Bronchial epithelial cell (primary cell): ENCODE data around the gene ZFAND2A. TPM values are rescaled to one million over a fixed set of nuclear protein-coding genes. Genes with fewer than 3 reads are reported as not detected.
"Not testable (repeated sequence)": the region's sequence is repeated elsewhere in the genome, so short reads cannot be mapped to it uniquely, and the experiment has no call there.

Experiments used
- DNase-seq: peaks from one replicate; pipeline ENCODE4 v3.0.0-alpha.2; 2010; ENCODE audit warnings: low read depth
- FAIRE-seq: peaks from 2 replicates; lab custom pipeline; 2011; peaks lifted over from hg19 to GRCh38; lab: Jason Lieb, UNC
- H3K27me3 ChIP-seq: 2 replicates; pipeline ENCODE4 v1.5.1; 2011; ENCODE audit warnings: low read length; ENCODE audit not compliant: control insufficient read depth, insufficient read depth
- H3K36me3 ChIP-seq: 2 replicates; pipeline ENCODE4 v1.5.1; 2011; ENCODE audit warnings: low read length; ENCODE audit not compliant: control insufficient read depth, insufficient read depth
- H3K4me3 ChIP-seq: 2 replicates; pipeline ENCODE4 v1.5.1; 2011; ENCODE audit warnings: mild to moderate bottlenecking, low read depth, low read length, control low read depth
- CTCF ChIP-seq: IDR thresholded peaks from 2 replicates; pipeline ENCODE4 v1.5.1; 2011; ENCODE audit warnings: mild to moderate bottlenecking, moderate library complexity, low read length, control low read depth, inconsistent platforms; ENCODE audit not compliant: insufficient read depth, severe bottlenecking
- total RNA-seq: library from RNA; depleted of rRNA; stranded (reverse); fragments of >200 nt; gene quantifications from 2 replicates; pipeline ENCODE4 v1.2.1, GENCODE V29; 2014

Gene ZFAND2A
- total RNA-seq, 1 donor from 2014 or later = 53.4 TPM

- peaks cover 4% of the 10 kb centered on the region for H3K27me3 ChIP-seq
- DNase-seq (no peak), FAIRE-seq (no peak)
- TF ChIP-seq CTCF = no peak
- no peaks in the 10 kb centered on the region for H3K36me3 ChIP-seq
- no peak overlapping the region for H3K4me3 ChIP-seq
These were observed 40.0 kb upstream of the ZFAND2A start for GRCh38 chr7:1200045-1200444.

- no peak for FAIRE-seq
- DNase-seq = no peak
- no peak for TF ChIP-seq CTCF
- no peaks in the 10 kb centered on the region for H3K36me3 ChIP-seq
- peaks cover 5% of the 10 kb centered on the region for H3K27me3 ChIP-seq
- no peak overlapping the region for H3K4me3 ChIP-seq
These were observed 38.1 kb upstream of the ZFAND2A start for GRCh38 chr7:1197997-1198625.

GRCh38 chr7:1196950-1197349, 37.0 kb upstream of the ZFAND2A start:
- DNase-seq (no peak), FAIRE-seq (no peak)
- H3K36me3 ChIP-seq = no peaks in the 10 kb centered on the region
- no peak for TF ChIP-seq CTCF
- peaks cover 5% of the 10 kb centered on the region for H3K27me3 ChIP-seq
- H3K4me3 ChIP-seq = no peak overlapping the region

GRCh38 chr7:1196441-1196840, 36.4 kb upstream of the ZFAND2A start:
- FAIRE-seq, H3K36me3 ChIP-seq, H3K4me3 ChIP-seq, DNase-seq, H3K27me3 ChIP-seq: not testable (repeated sequence)

GRCh38 chr7:1193593-1194424, 33.8 kb upstream of the ZFAND2A start:
- peak; percentile 19 for DNase-seq
- TF ChIP-seq CTCF = peak; percentile 81

GRCh38 chr7:1192171-1192676, 32.2 kb upstream of the ZFAND2A start:
- peak; percentile 70 for FAIRE-seq
- Histone ChIP-seq H3K36me3 (no peaks in the 10 kb centered on the region), H3K4me3 (no peak overlapping the region), H3K27me3 (peaks cover 2% of the 10 kb centered on the region)
- DNase-seq = peak; percentile 80
- TF ChIP-seq CTCF = peak; percentile 3

More at GRCh38 chr7:1193593-1194424, 33.8 kb upstream of the ZFAND2A start:
- FAIRE-seq = peak; percentile 62
- H3K4me3 ChIP-seq = no peak overlapping the region
- H3K27me3 ChIP-seq = peaks cover 2% of the 10 kb centered on the region
- no peaks in the 10 kb centered on the region for H3K36me3 ChIP-seq
